NCI-H82 treated with DMSO at 0.1 percent for 48 hours (cell line): ENCODE data around the gene RPL28.

ENCODE experiments used
- DNase-seq: peaks from one replicate; lab custom pipeline; 2025; ENCODE audit not compliant: unreplicated experiment; lab: John Stamatoyannopoulos, UW

Gene RPL28

DNA sequence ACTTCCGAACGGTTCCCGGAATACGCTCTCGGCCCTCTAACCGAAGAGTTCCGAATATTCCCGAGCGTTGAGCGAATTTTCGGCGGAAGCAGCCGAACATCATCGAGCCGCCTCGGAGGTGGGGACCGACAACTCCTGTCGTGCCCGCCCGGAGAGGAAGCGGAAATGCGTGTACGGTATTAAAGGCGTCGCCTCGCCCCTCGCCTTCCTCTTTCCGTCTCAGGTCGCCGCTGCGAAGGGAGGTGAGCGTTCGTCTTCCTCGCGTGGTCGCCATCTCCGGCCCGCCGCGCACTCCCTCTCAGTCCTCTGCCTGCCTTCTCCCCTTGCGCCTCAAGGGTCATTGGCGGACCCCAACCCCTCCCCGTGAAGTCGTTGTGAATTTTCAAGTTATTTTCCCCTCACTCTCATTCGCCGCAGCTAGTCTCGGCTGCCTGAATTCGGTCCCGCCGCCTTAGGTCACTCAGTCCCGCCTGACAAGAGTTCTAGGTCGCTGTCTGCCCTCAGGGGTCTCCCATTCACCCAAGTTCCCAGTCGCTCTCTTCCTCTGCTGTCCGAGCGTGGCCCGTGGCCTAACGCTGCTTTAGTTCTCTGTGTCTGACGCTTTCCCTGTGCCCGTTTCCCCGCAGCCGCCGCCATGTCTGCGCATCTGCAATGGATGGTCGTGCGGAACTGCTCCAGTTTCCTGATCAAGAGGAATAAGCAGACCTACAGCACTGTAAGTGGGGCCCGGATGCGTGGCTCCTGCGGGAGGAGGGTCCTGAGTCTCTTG is at the start of gene RPL28:
Gene RPL28 (plus strand): TSS at position 209 of the 769 bp plus-strand sequence. CDS start 426 bp downstream, at position 635.
- peak; percentile 92 for DNase-seq

GRCh38 chr19:55336101-55336500 is 49.6 kb upstream of the RPL28 start:
- no peak for DNase-seq

DNA sequence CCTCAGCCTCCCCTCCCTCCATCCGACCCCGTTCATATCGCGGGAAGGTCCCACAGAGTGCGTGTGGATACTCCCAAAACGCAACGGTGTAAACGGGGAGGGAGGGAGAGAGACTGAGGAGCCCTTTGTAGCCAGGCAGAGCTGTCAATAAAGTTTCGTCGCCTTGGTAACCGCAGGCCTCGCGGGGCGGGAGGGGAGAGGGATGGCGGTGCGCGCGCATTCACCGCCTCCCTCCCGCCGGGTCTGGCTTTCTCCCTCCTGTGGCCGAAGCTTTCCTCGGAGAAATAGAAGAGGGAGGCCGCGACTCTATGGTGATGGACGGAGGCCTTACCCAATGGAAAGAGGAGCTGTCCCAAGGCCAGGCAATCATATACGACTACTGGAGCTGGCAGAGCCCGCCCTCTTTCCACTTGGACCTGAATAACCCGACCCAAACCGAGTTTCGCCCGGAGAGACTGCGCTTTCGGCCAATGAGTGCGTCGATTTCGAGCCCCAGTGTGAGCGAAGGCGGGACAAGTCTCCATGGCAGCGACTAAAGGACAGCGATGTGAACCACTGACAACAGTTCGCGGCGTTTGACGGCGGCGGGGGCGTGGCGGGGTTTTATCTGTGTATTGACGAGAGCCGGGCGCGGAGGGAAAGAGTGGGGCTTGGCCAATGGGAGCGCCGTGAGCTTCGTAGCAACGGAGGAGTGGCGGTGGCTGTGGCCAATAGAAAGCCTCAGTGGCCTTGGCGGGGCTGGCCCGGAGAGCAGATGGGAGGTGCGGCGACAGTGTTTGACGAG is 46.4 kb upstream of the RPL28 start, which contains the start of gene KMT5C:
Gene KMT5C (plus strand): TSS at position 772 of the 784 bp plus-strand sequence. CDS start 2,061 bp downstream, outside the sequence.
- peak; percentile 99 for DNase-seq

DNA sequence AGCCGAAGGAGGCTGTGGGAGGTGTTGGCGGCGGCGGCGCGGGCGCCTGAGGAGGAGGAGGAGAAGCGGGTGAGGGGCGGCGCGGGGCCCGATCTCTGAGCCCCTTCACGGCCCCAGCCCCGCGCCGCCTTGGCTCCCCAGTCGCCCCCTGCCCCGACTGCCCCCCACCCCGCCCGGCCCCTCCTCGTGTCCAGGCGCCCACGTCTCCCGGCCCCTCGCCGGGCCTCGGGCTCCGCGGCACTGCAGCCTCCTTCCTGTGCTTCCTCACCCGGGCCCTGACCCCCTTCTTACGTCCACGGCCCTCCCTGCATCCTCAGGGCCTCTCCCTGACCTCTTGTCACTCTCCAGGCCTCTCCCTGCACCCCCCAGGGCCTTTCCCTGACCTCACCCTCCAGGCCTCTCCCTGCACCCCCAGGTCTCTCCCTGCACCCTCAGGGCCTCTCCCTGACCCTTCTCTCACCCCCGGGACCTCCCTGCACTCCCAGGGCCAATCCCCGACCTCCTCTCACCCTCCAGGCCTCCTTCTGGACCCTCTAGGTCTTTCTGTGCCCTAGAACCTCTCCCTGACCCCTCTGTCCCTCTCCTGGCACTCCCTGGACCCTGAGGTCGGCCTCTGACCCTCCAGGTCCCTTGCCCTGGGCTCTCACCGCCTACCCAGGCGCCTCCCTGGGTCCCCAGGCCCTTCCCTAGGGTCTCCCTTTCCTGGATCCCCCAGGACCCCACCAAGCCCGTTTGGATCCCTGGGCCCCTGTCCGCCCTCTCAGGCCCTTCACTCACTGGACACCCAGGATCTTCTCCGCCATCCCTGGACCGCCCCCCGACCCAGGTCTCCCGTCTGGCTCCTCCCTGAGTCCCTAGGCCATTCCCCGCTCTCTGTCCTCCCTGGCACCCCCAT is 45.6 kb upstream of the RPL28 start:
- no peak for DNase-seq

DNA sequence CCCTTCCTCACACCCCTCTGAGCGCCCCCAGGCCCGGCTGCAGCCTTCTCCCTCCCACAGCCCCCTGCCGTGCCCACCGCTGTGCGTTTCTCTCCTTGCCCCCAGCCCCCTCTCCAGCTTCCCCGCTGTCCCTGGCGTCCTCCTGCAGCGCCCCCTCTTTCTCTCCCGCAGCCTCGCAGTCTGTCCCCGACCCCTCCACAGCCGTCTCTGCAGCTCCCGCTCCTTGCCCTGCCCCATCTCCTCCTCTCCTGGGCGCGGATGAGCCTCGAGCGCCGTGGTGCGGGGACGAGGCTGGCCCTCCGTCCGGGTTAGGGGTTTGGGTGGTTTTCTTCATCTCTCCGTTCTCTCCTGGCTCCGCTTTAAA is 45.0 kb upstream of the RPL28 start:
- DNase-seq, result no peak

DNA sequence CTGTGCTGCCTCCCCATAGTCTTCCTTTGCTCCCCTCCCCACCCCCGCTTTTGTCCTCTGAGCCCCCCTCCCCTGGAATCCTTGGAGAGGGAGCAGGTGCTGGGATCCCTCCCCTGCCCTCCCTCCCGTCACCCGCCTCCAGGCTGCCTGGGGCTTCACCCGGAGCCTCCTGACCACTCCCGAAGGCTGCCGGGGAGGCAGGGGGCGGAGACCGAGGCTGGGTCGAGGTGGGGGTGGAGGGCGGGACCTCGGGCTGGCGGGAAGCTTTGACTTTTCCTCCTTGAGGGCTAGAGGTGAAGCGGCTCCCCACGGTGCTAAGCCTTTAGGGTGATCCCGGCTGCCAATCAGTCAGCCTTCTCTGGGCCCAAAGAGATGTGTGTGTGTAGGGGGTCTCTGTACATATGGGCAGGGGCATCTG is 44.6 kb upstream of the RPL28 start:
- DNase-seq, result peak; percentile 70

DNA sequence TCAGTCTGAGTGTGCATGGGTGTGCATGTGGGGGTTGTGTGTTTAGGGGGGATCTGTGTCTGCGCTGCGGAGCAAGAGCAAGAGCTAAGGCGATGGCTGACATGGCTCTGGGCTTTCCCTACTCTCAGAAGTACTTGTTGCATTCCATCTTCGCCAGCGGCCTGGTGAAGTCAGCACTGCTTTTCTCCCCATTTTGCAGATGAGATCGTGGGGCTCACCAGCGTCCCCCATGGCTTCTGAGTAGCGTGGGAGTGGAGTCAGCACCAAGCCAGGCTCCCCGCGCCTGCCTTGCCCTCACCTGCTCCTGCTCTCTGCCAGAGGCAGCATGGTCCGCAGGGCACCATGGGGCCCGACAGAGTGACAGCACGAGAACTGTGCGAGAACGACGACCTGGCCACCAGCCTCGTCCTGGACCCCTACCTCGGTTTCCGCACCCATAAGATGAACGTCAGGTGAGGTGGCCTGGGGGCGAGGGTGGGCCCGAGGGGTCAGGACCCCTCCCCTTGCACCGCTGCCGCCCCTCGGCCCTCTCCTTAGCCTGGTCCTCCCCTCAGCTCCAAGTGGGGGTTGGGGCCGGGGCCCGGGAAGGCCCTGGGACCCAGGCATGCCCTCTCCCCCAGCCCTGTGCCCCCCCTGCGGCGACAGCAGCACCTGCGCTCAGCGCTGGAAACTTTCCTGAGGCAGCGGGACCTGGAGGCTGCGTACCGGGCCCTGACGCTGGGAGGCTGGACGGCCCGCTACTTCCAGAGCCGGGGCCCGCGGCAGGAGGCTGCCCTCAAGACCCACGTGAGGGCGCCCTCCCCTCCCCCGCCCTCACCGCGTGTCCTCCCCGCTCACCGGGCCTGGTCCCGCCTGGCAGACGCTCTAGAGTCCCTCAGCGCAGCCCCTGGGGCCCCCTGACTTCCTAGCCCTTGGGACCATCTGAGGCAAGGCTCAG is 43.9 kb upstream of the RPL28 start:
- no peak for DNase-seq

DNA sequence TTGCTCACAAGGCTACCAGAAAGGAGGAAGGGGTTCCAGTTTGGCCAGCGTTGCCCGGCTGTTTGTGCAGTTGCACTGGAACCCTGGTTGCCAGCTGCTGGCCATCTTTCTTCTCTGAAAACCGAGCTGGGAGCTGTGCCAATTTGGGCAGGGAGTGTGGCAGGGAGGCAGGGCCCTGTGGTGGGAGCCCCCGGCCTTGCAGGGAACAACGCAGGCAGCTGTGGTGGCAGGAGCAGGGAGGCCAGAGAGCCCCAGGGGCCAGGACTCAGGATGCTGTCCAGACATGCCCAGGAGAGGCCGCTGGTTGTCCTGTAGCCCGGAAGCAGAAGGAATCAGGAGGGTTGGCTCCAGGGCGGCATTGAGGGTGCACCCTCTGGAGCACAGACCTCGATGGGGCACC is 41.3 kb upstream of the RPL28 start:
- DNase-seq, result no peak

GRCh38 chr19:55345101-55345817 is 40.5 kb upstream of the RPL28 start:
- no peak for DNase-seq

DNA sequence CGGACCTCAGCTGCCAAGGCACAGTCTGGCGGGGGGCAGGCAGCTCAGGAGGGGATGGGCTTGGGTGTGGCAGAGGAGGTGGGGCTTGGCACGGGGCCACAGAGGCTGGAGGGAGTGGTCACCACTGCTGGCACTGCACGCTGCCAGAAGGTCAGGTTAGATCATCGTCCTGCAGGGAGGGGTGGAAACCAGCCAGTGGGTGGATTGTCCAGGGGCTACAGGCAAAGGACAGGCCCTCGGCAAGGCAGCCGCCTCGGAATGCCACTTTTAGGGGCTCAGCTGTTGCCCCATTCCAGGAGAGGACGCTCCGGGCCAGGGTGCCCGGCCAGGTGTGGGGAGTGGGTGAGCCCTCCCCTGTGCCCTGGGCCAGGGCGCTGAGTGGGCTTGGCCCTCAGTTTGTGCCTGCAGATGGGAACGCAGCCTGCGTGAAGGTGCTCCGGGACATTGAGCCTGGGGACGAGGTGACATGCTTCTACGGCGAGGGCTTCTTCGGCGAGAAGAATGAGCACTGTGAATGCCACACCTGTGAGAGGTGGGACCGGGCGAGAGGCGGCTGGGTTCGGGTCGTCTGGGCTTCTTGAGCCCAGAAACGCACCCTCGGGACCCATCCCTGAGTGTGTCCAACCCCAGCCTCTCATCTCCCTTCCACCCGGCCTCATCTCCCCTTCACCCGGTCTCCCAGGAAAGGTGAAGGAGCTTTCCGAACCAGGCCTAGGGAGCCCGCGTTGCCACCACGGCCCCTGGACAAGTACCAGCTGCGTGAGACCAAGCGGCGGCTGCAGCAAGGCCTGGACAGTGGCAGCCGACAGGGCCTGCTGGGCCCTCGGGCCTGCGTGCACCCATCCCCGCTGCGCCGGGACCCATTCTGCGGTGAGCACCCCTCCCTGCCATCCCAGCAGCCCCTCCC is 39.7 kb upstream of the RPL28 start:
- DNase-seq, result no peak

GRCh38 chr19:55346725-55347441 is 38.8 kb upstream of the RPL28 start:
- no peak for DNase-seq

DNA sequence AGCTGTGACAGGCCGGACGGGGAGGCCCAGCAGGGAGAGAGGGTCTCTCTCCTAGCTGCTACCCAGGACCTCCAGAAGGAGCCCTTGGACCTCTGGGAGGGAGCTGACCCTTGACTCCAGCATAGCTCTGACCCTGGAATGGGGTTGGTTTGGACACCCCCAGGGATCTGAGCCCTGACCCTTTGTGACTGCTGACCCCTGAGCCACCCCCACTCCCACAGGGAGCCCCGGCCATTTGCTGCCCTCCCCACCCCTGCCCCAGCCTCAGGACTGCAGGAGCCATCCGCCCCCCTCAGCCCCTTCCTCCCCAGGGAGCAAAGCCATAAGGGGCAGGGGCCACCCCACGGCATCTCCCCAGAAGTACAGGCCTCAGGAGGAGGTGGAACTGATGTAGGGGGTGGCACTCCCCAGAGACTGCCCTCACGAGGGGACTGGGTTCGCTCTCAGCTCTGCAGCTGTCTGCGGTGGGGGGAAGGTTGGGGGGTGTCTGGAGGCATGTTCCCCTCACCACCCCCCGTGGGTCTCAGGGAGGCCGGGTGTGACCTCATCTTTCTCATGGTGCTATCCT is 38.2 kb upstream of the RPL28 start:
- no peak for DNase-seq

GRCh38 chr19:55348317-55349034 is 37.3 kb upstream of the RPL28 start:
- no peak for DNase-seq

DNA sequence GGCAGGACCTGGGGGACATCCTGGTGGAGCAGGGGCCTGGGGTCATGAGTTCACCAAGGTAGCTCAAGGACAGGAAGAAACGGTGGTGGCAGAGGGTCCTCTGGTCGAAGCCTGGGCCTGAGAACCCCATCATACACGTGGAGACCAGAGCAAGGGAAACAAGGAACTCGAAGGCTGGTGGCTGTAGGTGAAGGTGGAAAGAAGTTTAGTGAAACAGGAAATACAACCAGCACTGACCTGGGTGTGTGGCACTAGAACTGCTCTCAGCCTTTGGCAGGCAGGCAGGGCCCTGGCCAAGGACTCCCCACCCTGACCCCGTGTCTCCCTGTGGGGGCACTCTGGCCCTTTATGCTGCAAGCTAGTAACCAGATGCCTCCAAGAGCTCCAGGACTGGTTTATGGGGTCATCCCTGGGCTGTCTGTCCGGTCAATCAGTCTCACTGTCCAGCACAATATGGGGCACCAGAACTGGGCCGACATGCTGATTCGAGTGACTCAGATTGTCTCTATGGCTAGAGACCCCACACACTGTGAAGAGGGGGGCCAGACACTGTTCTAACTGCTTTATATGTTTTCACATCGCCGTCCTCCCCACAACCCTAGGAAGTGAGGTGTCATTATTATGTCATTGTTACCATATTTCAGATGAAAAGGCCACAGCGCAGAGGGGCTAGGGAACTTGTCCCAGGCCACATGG is 35.0 kb upstream of the RPL28 start:
- no peak for DNase-seq

- DNase-seq, result no peak
Observed at GRCh38 chr19:55352040-55352439, 33.7 kb upstream of the RPL28 start.

GRCh38 chr19:55352549-55353145 is 33.1 kb upstream of the RPL28 start:
- DNase-seq, result no peak
